K562 (cell line): Measurements from ENCODE around the gene SPATC1L. TPM values are rescaled to one million over a fixed set of nuclear protein-coding genes. Genes with fewer than 3 reads are reported as not detected.

Experiments used
- ARID3B ChIP-seq: fragments of 250-450 bp; sonication (Bioruptor Pico); IDR thresholded peaks from 2 replicates; pipeline ENCODE4 v1.4.0; 2020; ENCODE audit warnings: borderline replicate concordance
- CSDE1 ChIP-seq, 2 experiments: fragments of 450-650 bp; IDR thresholded peaks; 2 replicates each; pipeline ENCODE4 v1.6.1; 2016; ENCODE audit warnings: mild to moderate bottlenecking in 1 of 2
- DACH1 ChIP-seq: fragments of 450-650 bp; IDR thresholded peaks from 2 replicates; pipeline ENCODE4 v1.6.1; 2018; ENCODE audit not compliant: partially characterized antibody
- GABPB2 ChIP-seq: fragments of 250-450 bp; sonication (Bioruptor Pico); conservative IDR thresholded peaks from 2 replicates; pipeline ENCODE4 v1.5.1; 2021; ENCODE audit warnings: mild to moderate bottlenecking
- KDM5B ChIP-seq: fragments of 200-600 bp; sonication (generic); IDR thresholded peaks from 2 replicates; pipeline ENCODE4 v1.6.1; 2012; ENCODE audit warnings: low read depth, mild to moderate bottlenecking, moderate library complexity, low read length, control low read depth, inconsistent platforms; ENCODE audit not compliant: insufficient replicate concordance
- MNT ChIP-seq, 2 experiments: fragments of 450-650 bp; conservative IDR thresholded peaks; 2 replicates each; pipeline ENCODE4 v1.6.1; 2017; ENCODE audit warnings: mild to moderate bottlenecking in 2 of 2, moderate library complexity in 2 of 2
- MTA1 ChIP-seq: fragments of 450-650 bp; IDR thresholded peaks from 2 replicates; pipeline ENCODE4 v1.6.1; 2017; ENCODE audit warnings: borderline replicate concordance
- ZNF512 ChIP-seq: IDR thresholded peaks from 2 replicates; pipeline ENCODE4 v1.6.1; 2016; ENCODE audit warnings: missing genetic modification characterization, missing compliant biosample characterization
- ZNF668 ChIP-seq: fragments of 250-450 bp; sonication (Bioruptor Pico); IDR thresholded peaks from 2 replicates; pipeline ENCODE4 v1.8.0; 2022; ENCODE audit warnings: mild to moderate bottlenecking, inconsistent platforms
- polyA plus RNA-seq, 8 experiments: library from polyadenylated mRNA; depleted of rRNA in 4 of 8; stranded (reverse) in 5 of 8; unstranded in 3 of 8; fragments of >200 nt; fragmentation: Nextera tagmentation in 2 of 8; fragmentation: Illumina TruSeq in 1 of 8; extraction: Ambion mirVana in 2 of 8; extraction: Trizol in 1 of 8; gene quantifications; 2 replicates each; pipeline versions ENCODE4 v1.2.1 to v1.2.3, GENCODE V29; 2011 to 2014; ENCODE audit warnings: inconsistent platforms in 1 of 8, missing spikeins in 1 of 8
- total RNA-seq, 7 experiments: library from RNA; depleted of rRNA in 6 of 7; stranded (reverse); fragments of >200 nt in 6 of 7; fragmentation: Illumina TruSeq in 2 of 7; extraction: Trizol in 2 of 7; gene quantifications; 2 replicates each; pipeline versions ENCODE4 v1.2.1 to v1.2.3, GENCODE V29; 2011 to 2021; ENCODE audit warnings: low replicate concordance in 1 of 7
- TF ChIP-seq, protein P1 (sequence below): sonication (generic); formaldehyde crosslinking; IDR thresholded peaks from 2 replicates; pipeline ENCODE4 v1.8.0; 2023; ENCODE audit warnings: missing genetic modification reagents, mild to moderate bottlenecking, borderline replicate concordance
- TF ChIP-seq, protein P2 (sequence below): fragments of 450-650 bp; formaldehyde crosslinking; IDR thresholded peaks from 2 replicates; pipeline ENCODE4 v1.4.0; 2020; ENCODE audit warnings: mild to moderate bottlenecking, moderate library complexity

Gene SPATC1L
- total and polyA plus RNA-seq, 9 of the 15 experiments (the other 6 are each of a cell fraction or from before 2014, with no cell fraction given), result 0.14 to 121 (median 34.0) TPM; not detected in 1

- TF ChIP-seq ARID3B (CRISPR knock-in tag) (0 out of 2 replicates have a peak, but pooled peaks have one; percentile 45), GABPB2 (CRISPR knock-in tag) (no peak), KDM5B (peak; percentile 31), ZNF668 (CRISPR knock-in tag) (no peak), CSDE1 (IDR thresholded peaks at IDR 0.05) (no peak), MNT (conservative IDR thresholded peaks at IDR 0.05) (peak; percentile 59 to 82), DACH1 (peak; percentile 32), ZNF512 (tag) (no peak), MTA1 (no peak)
- TF ChIP-seq, protein P1, sequence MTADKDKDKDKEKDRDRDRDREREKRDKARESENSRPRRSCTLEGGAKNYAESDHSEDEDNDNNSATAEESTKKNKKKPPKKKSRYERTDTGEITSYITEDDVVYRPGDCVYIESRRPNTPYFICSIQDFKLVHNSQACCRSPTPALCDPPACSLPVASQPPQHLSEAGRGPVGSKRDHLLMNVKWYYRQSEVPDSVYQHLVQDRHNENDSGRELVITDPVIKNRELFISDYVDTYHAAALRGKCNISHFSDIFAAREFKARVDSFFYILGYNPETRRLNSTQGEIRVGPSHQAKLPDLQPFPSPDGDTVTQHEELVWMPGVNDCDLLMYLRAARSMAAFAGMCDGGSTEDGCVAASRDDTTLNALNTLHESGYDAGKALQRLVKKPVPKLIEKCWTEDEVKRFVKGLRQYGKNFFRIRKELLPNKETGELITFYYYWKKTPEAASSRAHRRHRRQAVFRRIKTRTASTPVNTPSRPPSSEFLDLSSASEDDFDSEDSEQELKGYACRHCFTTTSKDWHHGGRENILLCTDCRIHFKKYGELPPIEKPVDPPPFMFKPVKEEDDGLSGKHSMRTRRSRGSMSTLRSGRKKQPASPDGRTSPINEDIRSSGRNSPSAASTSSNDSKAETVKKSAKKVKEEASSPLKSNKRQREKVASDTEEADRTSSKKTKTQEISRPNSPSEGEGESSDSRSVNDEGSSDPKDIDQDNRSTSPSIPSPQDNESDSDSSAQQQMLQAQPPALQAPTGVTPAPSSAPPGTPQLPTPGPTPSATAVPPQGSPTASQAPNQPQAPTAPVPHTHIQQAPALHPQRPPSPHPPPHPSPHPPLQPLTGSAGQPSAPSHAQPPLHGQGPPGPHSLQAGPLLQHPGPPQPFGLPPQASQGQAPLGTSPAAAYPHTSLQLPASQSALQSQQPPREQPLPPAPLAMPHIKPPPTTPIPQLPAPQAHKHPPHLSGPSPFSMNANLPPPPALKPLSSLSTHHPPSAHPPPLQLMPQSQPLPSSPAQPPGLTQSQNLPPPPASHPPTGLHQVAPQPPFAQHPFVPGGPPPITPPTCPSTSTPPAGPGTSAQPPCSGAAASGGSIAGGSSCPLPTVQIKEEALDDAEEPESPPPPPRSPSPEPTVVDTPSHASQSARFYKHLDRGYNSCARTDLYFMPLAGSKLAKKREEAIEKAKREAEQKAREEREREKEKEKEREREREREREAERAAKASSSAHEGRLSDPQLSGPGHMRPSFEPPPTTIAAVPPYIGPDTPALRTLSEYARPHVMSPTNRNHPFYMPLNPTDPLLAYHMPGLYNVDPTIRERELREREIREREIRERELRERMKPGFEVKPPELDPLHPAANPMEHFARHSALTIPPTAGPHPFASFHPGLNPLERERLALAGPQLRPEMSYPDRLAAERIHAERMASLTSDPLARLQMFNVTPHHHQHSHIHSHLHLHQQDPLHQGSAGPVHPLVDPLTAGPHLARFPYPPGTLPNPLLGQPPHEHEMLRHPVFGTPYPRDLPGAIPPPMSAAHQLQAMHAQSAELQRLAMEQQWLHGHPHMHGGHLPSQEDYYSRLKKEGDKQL (CRISPR knock-in tag), result 0 out of 2 replicates have a peak, but pooled peaks have one; percentile 73
- TF ChIP-seq, protein P2, sequence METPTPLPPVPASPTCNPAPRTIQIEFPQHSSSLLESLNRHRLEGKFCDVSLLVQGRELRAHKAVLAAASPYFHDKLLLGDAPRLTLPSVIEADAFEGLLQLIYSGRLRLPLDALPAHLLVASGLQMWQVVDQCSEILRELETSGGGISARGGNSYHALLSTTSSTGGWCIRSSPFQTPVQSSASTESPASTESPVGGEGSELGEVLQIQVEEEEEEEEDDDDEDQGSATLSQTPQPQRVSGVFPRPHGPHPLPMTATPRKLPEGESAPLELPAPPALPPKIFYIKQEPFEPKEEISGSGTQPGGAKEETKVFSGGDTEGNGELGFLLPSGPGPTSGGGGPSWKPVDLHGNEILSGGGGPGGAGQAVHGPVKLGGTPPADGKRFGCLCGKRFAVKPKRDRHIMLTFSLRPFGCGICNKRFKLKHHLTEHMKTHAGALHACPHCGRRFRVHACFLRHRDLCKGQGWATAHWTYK (CRISPR knock-in tag), result peak; percentile 52; the same call in 1 of the 2 replicates
Measured at GRCh38 chr21:46228345-46229051, 44.2 kb upstream of the SPATC1L start, which contains the start of gene LSS (continued).
